H1 (cell line): ENCODE measurements around the gene ERC1. TPM values are rescaled to one million over a fixed set of nuclear protein-coding genes. Genes with fewer than 3 reads are reported as not detected.

ENCODE experiments used
- CTCF ChIA-PET: fragments of 300-600 bp; sonication (Branson Sonifier 250); formaldehyde crosslinking; loops from one replicate; lab custom pipeline; 2021; ENCODE audit not compliant: partially characterized antibody; lab: Charles Lee
- POLR2A ChIA-PET: fragments of 300-600 bp; sonication (Branson Sonifier 250); formaldehyde crosslinking; loops from one replicate; lab custom pipeline; 2021; ENCODE audit warnings: inconsistent platforms; ENCODE audit not compliant: partially characterized antibody; lab: Charles Lee
- DNase-seq, 2 experiments: peaks; one replicate each; pipeline versions ENCODE4 v3.0.0 to v3.0.0-alpha.2; 2010 to 2022; ENCODE audit warnings: low spot score in 2 of 2, low read depth in 1 of 2, mixed read lengths in 1 of 2
- FAIRE-seq: peaks from 2 replicates; lab custom pipeline; 2011; peaks lifted over from hg19 to GRCh38; lab: Jason Lieb, UNC
- H2AFZ ChIP-seq: 2 replicates; pipeline ENCODE4 v1.8.1; 2012; ENCODE audit warnings: low read length, inconsistent platforms
- H2AK5ac ChIP-seq: 2 replicates; pipeline ENCODE4 v1.6.1; 2013; ENCODE audit warnings: low read depth, low read length
- H2BK120ac ChIP-seq: replicated peaks from 2 replicates; pipeline ENCODE3; 2013; ENCODE audit warnings: low read depth, low read length, inconsistent platforms
- H2BK12ac ChIP-seq: 2 replicates; pipeline ENCODE4 v1.6.1; 2013; ENCODE audit warnings: low read depth, low read length
- H2BK15ac ChIP-seq: 2 replicates; pipeline ENCODE4 v1.6.1; 2013; ENCODE audit warnings: low read length
- H2BK20ac ChIP-seq: 2 replicates; pipeline ENCODE4 v1.6.1; 2013; ENCODE audit warnings: low read length
- H2BK5ac ChIP-seq: 2 replicates; pipeline ENCODE4 v1.6.1; 2013; ENCODE audit warnings: low read depth, low read length
- H3K14ac ChIP-seq: 2 replicates; pipeline ENCODE4 v1.6.1; 2013; ENCODE audit warnings: inconsistent platforms; ENCODE audit not compliant: insufficient read length
- H3K18ac ChIP-seq: 2 replicates; pipeline ENCODE4 v1.6.1; 2013; ENCODE audit warnings: low read length; ENCODE audit errors: extremely low read depth
- H3K23ac ChIP-seq: 2 replicates; pipeline ENCODE4 v1.6.1; 2013; ENCODE audit warnings: inconsistent platforms; ENCODE audit not compliant: insufficient read length
- H3K23me2 ChIP-seq: 2 replicates; pipeline ENCODE4 v1.6.1; 2013; ENCODE audit warnings: low read depth, low read length
- H3K27ac ChIP-seq: 2 replicates; pipeline ENCODE4 v1.6.1; 2011; ENCODE audit warnings: low read depth, low read length, inconsistent platforms
- H3K27me3 ChIP-seq, 4 experiments: replicated peaks in 1 of 4; 1 replicate in 1 of 4; 2 replicates in 3 of 4; pipeline versions ENCODE4 v1.6.1 to v1.8.1; 2011 to 2013; ENCODE audit warnings: low read length in 3 of 4, mild to moderate bottlenecking in 3 of 4, inconsistent platforms in 2 of 4, mixed read lengths in 2 of 4, moderate library complexity in 1 of 4; ENCODE audit not compliant: control insufficient read depth in 3 of 4, insufficient read depth in 3 of 4; ENCODE audit errors: extremely low read depth in 1 of 4
- H3K36me3 ChIP-seq, 4 experiments: 2 replicates each; pipeline versions ENCODE4 v1.6.1 to v1.8.1; 2011 to 2013; ENCODE audit warnings: mild to moderate bottlenecking in 4 of 4, low read length in 3 of 4, moderate library complexity in 2 of 4, control low read depth in 1 of 4, inconsistent platforms in 1 of 4; ENCODE audit not compliant: insufficient read depth in 4 of 4, control insufficient read depth in 2 of 4
- H3K4ac ChIP-seq: replicated peaks from 2 replicates; pipeline ENCODE3; 2013; ENCODE audit warnings: low read length, low read depth, mixed read lengths, inconsistent platforms; ENCODE audit not compliant: insufficient read length
- H3K4me1 ChIP-seq, 4 experiments: replicated peaks in 1 of 4; 1 replicate in 1 of 4; 2 replicates in 3 of 4; pipeline versions ENCODE4 v1.6.1 to v1.8.1; 2011 to 2013; ENCODE audit warnings: low read length in 3 of 4, inconsistent platforms in 2 of 4, mixed read lengths in 1 of 4; ENCODE audit not compliant: insufficient read depth in 4 of 4, control insufficient read depth in 3 of 4
- H3K4me2 ChIP-seq, 2 experiments: 2 replicates each; pipeline versions ENCODE4 v1.6.1 to v1.8.1; 2011 to 2013; ENCODE audit warnings: low read depth in 2 of 2, low read length in 2 of 2, control low read depth in 1 of 2, inconsistent platforms in 1 of 2, mild to moderate bottlenecking in 1 of 2; ENCODE audit not compliant: insufficient read depth in 1 of 2
- H3K4me3 ChIP-seq, 4 experiments: fragments of 200-600, 300-600 bp in 1 of 4; sonication (generic), shearing (Covaris generic), sonication (Bioruptor Twin) in 1 of 4; 2 replicates each; pipeline versions ENCODE4 v1.5.1 to v1.8.1; 2011 to 2016; ENCODE audit warnings: low read length in 4 of 4, low read depth in 3 of 4, control low read depth in 2 of 4, inconsistent platforms in 2 of 4, mild to moderate bottlenecking in 2 of 4, mixed read lengths in 1 of 4, moderate library complexity in 1 of 4; ENCODE audit not compliant: insufficient read depth in 2 of 4; ENCODE audit errors: extremely low read depth in 1 of 4
- H3K56ac ChIP-seq: replicated peaks from 2 replicates; pipeline ENCODE3; 2013; ENCODE audit warnings: low read depth, mild to moderate bottlenecking, mixed read lengths, low read length, inconsistent platforms; ENCODE audit not compliant: insufficient read length
- H3K79me1 ChIP-seq: 2 replicates; pipeline ENCODE4 v1.6.1; 2013; ENCODE audit warnings: low read depth, low read length, control low read depth
- H3K79me2 ChIP-seq, 2 experiments: 2 replicates each; pipeline versions ENCODE4 v1.6.1 to v1.8.1; 2012 to 2013; ENCODE audit warnings: low read length in 2 of 2, mild to moderate bottlenecking in 2 of 2, inconsistent platforms in 1 of 2; ENCODE audit not compliant: insufficient read depth in 2 of 2, control insufficient read depth in 1 of 2
- H3K9ac ChIP-seq, 4 experiments: replicated peaks in 1 of 4; 1 replicate in 1 of 4; 2 replicates in 3 of 4; pipeline versions ENCODE4 v1.6.1 to v1.8.1; 2011 to 2013; ENCODE audit warnings: low read depth in 3 of 4, low read length in 3 of 4, control low read depth in 2 of 4, mild to moderate bottlenecking in 2 of 4, moderate library complexity in 2 of 4, inconsistent platforms in 1 of 4; ENCODE audit errors: extremely low read depth in 1 of 4
- H3K9me3 ChIP-seq, 2 experiments: 2 replicates each; pipeline versions ENCODE4 v1.6.1 to v1.8.1; 2012 to 2013; ENCODE audit warnings: mild to moderate bottlenecking in 2 of 2, moderate library complexity in 2 of 2, control low read depth in 1 of 2, inconsistent platforms in 1 of 2, low read depth in 1 of 2, low read length in 1 of 2, mixed read lengths in 1 of 2; ENCODE audit not compliant: insufficient read depth in 2 of 2
- H4K20me1 ChIP-seq, 2 experiments: replicated peaks in 1 of 2; 2 replicates each; pipeline versions ENCODE3 to v1.8.1; 2011 to 2013; ENCODE audit warnings: inconsistent platforms in 2 of 2, low read length in 2 of 2, mild to moderate bottlenecking in 1 of 2; ENCODE audit not compliant: insufficient read depth in 2 of 2, control insufficient read depth in 1 of 2
- H4K5ac ChIP-seq: 2 replicates; pipeline ENCODE4 v1.6.1; 2013; ENCODE audit warnings: low read length, low read depth, mixed read lengths, inconsistent platforms; ENCODE audit not compliant: insufficient read length
- H4K8ac ChIP-seq: 2 replicates; pipeline ENCODE4 v1.8.0; 2013; ENCODE audit warnings: mild to moderate bottlenecking, moderate library complexity, low read length, inconsistent platforms; ENCODE audit not compliant: insufficient read depth; ENCODE audit errors: extremely low read depth
- H4K91ac ChIP-seq: replicated peaks from 2 replicates; pipeline ENCODE3; 2013; ENCODE audit warnings: low read length, mixed read lengths, inconsistent platforms; ENCODE audit not compliant: insufficient read length
- ASH2L ChIP-seq: fragments of 200-600, 300-600 bp; sonication (generic); IDR thresholded peaks from one replicate; pipeline ENCODE4 v1.7.1; 2017; ENCODE audit warnings: low read length
- BRCA1 ChIP-seq: IDR thresholded peaks from 2 replicates; pipeline ENCODE4 v1.6.1; 2012; ENCODE audit warnings: low read depth, low read length, improper control_type of control experiment
- EGR1 ChIP-seq: IDR thresholded peaks from 2 replicates; pipeline ENCODE4 v1.6.1; 2011; ENCODE audit warnings: low read depth, low read length, borderline replicate concordance
- HDAC6 ChIP-seq: IDR thresholded peaks from one replicate; pipeline ENCODE4 v1.7.1; 2012; ENCODE audit warnings: low read depth, mild to moderate bottlenecking, inconsistent platforms, low read length, moderate library complexity
- JUN ChIP-seq: IDR thresholded peaks from 2 replicates; pipeline ENCODE4 v1.6.1; 2011; ENCODE audit warnings: low read depth, mild to moderate bottlenecking, improper control_type of control experiment, low read length
- JUND ChIP-seq: IDR thresholded peaks from 2 replicates; pipeline ENCODE4 v1.6.1; 2011; ENCODE audit warnings: mild to moderate bottlenecking, improper control_type of control experiment, low read length
- KDM4A ChIP-seq: IDR thresholded peaks from one replicate; pipeline ENCODE4 v1.7.1; 2012; ENCODE audit warnings: low read depth, mild to moderate bottlenecking, moderate library complexity, low read length, inconsistent platforms; ENCODE audit not compliant: severe bottlenecking
- NANOG ChIP-seq: IDR thresholded peaks from 2 replicates; pipeline ENCODE4 v1.6.1; 2011; ENCODE audit warnings: low read length, low read depth, mild to moderate bottlenecking, inconsistent platforms; ENCODE audit not compliant: insufficient read depth, poor library complexity, severe bottlenecking
- NRF1 ChIP-seq: IDR thresholded peaks from 2 replicates; pipeline ENCODE4 v1.6.1; 2011; ENCODE audit warnings: mild to moderate bottlenecking, low read depth, low read length, improper control_type of control experiment
- POLR2A ChIP-seq, 2 experiments: IDR thresholded peaks; 1 replicate in 1 of 2; 2 replicates in 1 of 2; pipeline ENCODE4 v1.6.1; 2011; ENCODE audit warnings: low read depth in 2 of 2, low read length in 2 of 2, mild to moderate bottlenecking in 2 of 2; ENCODE audit errors: control extremely low read depth in 1 of 2
- RFX5 ChIP-seq: IDR thresholded peaks from 2 replicates; pipeline ENCODE4 v1.6.1; 2011; ENCODE audit warnings: low read depth, low read length, improper control_type of control experiment, borderline replicate concordance
- SIN3A ChIP-seq, 2 experiments: IDR thresholded peaks in 1 of 2; conservative IDR thresholded peaks in 1 of 2; 2 replicates each; pipeline ENCODE4 v1.6.1; 2011 to 2012; ENCODE audit warnings: low read length in 2 of 2, improper control_type of control experiment in 1 of 2, low read depth in 1 of 2, mild to moderate bottlenecking in 1 of 2
- TAF7 ChIP-seq: optimal IDR thresholded peaks from 2 replicates; pipeline ENCODE3; 2011; ENCODE audit warnings: low read depth, mild to moderate bottlenecking, inconsistent platforms, low read length, moderate library complexity, borderline replicate concordance
- TBP ChIP-seq: IDR thresholded peaks from 2 replicates; pipeline ENCODE4 v1.6.1; 2011; ENCODE audit warnings: low read depth, low read length, improper control_type of control experiment
- WGBS, 2 experiments: shearing (Covaris generic) in 1 of 2; methylation state at CpG; one replicate each; pipeline versions ENCODE4 v1.1.6 to v1.1.7; 2013 to 2015; ENCODE audit warnings: low lambda C conversion rate in 2 of 2, mixed read lengths in 2 of 2, inconsistent platforms in 1 of 2, low coverage in 1 of 2, missing lambda C conversion rate in 1 of 2; ENCODE audit not compliant: insufficient replicate concordance in 2 of 2, insufficient coverage in 1 of 2, insufficient read length in 1 of 2; ENCODE audit errors: extremely low coverage in 1 of 2, missing lambda C conversion rate in 1 of 2; 5-methylcytosine and 5-hydroxymethylcytosine counted together
- polyA plus RNA-seq, 7 experiments: library from polyadenylated mRNA; depleted of rRNA in 3 of 7; stranded (reverse) in 5 of 7; unstranded in 2 of 7; fragments of >200 nt in 5 of 7; fragments of 200-250 nt in 2 of 7; gene quantifications; 1 replicate in 5 of 7; 2 replicates in 1 of 7; 4 replicates in 1 of 7; pipeline versions ENCODE4 v1.2.1 to v1.2.3, GENCODE V29; 2011 to 2013; ENCODE audit warnings: missing spikeins in 2 of 7, mixed read lengths in 2 of 7
- total RNA-seq: library from RNA; stranded (reverse); fragmentation: NEBNext Ultra II Directional; extraction: Animal tissue kit (Norgen Biotek cat#: 25700); gene quantifications from 2 replicates; pipeline ENCODE4 v1.2.1, GENCODE V29; 2021
- TF ChIP-seq, protein P1 (sequence below): IDR thresholded peaks from 2 replicates; pipeline ENCODE4 v1.6.1; 2012; ENCODE audit warnings: inconsistent platforms

ERC1 gene
- total and polyA plus RNA-seq, 2 of the 8 experiments (the other 6 are each of a cell fraction or from before 2014, with no cell fraction given), result 7.8 to 45.7 TPM

DNA sequence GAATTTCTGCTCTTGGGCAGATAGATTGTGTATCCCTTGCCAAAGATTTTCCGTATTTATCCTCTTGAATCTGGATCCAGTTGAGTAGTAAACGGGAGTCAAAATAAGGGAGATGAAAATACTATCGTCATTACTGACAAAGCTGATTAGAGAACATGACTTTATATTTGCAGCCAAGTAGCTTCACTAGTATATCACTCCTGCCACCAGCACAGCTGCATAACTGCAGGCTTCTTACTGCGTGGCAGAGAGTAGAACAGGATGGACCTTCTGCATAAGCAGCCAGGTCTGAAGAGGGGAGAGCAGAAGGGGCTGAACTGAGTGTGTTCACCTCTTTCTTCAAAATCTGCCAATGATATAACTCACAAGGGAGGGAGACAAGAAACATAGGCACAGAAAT is 319.6 kb downstream of the ERC1 start:
- no peak overlapping the region for H3K9ac ChIP-seq
- H4K5ac ChIP-seq, result no peak overlapping the region
- no peaks in the 10 kb centered on the region for H4K20me1 ChIP-seq
- CTCF ChIA-PET, result no interaction called here
- POLR2A ChIA-PET, result no interaction called here
- no peak for DNase-seq
- no peak overlapping the region for H2BK12ac ChIP-seq
- H3K36me3 ChIP-seq, result peaks cover 0 to 6% (median 1%) of the 10 kb centered on the region in 4 experiments; a peak in 2 of 8 replicates
- H3K14ac ChIP-seq, result no peak overlapping the region
- H3K4ac ChIP-seq, result no peak overlapping the region
- no peak overlapping the region for H2AK5ac ChIP-seq
- H3K79me1 ChIP-seq, result no peaks in the 10 kb centered on the region
- H3K9me3 ChIP-seq, result peaks cover 0 to 3% of the 10 kb centered on the region in 2 experiments; a peak in 1 of 4 replicates
- 86% methylated on average over 4 of the region's 4 CpGs; no CpG with 5 or more reads in 1 of the 2 experiments for WGBS, 2 experiments
- H3K27ac ChIP-seq, result no peak overlapping the region
- no peak for FAIRE-seq
- no peak overlapping the region for H2AFZ ChIP-seq
- H4K91ac ChIP-seq, result no peak overlapping the region
- H2BK20ac ChIP-seq, result no peak overlapping the region
- H2BK15ac ChIP-seq, result no peak overlapping the region
- H3K79me2 ChIP-seq, result no peaks in the 10 kb centered on the region
- H4K8ac ChIP-seq, result no peak overlapping the region
- H3K23ac ChIP-seq, result no peak overlapping the region
- H3K4me3 ChIP-seq, result no peak overlapping the region
- H2BK5ac ChIP-seq, result no peak overlapping the region
- H3K4me2 ChIP-seq, result no peak overlapping the region
- H3K4me1 ChIP-seq, result no peaks in the 10 kb centered on the region
- H3K18ac ChIP-seq, result no peak overlapping the region
- no peak overlapping the region for H3K56ac ChIP-seq
- H3K27me3 ChIP-seq, result no peaks in the 10 kb centered on the region
- H2BK120ac ChIP-seq, result no peak overlapping the region
- H3K23me2 ChIP-seq, result no peaks in the 10 kb centered on the region
- no peak for TF ChIP-seq POLR2A (IDR thresholded peaks at IDR 0.05; ENCODE audit: control extremely low read depth in 1 of 2, low read depth in 2 of 2, low read length in 2 of 2)
- no peak for TF ChIP-seq SIN3A (conservative IDR thresholded peaks at IDR 0.05 in 1 of 2, IDR thresholded peaks at IDR 0.05 in 1 of 2; ENCODE audit: low read depth in 1 of 2, low read length in 2 of 2)
- TF ChIP-seq NANOG, result no peak
- TF ChIP-seq RFX5, result no peak
- no peak for TF ChIP-seq BRCA1
- TF ChIP-seq, protein P1, sequence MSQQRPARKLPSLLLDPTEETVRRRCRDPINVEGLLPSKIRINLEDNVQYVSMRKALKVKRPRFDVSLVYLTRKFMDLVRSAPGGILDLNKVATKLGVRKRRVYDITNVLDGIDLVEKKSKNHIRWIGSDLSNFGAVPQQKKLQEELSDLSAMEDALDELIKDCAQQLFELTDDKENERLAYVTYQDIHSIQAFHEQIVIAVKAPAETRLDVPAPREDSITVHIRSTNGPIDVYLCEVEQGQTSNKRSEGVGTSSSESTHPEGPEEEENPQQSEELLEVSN, result no peak
- no peak for TF ChIP-seq TAF7
- no peak for TF ChIP-seq NRF1
- no peak for TF ChIP-seq KDM4A
- no peak for TF ChIP-seq TBP
- TF ChIP-seq JUND, result no peak
- no peak for TF ChIP-seq HDAC6
- TF ChIP-seq JUN, result no peak
- no peak for TF ChIP-seq ASH2L
- no peak for TF ChIP-seq EGR1
